HCT116 (cell line): ENCODE data around the gene ALPL. TPM values are rescaled to one million over a fixed set of nuclear protein-coding genes. Genes with fewer than 3 reads are reported as not detected.

Experiments
- ATAC-seq: fragments of 200-7000 bp; cut with Tn5 transposase; 2 replicates; pipeline ENCODE4 v1.9.1; 2020; ENCODE audit warnings: mild to moderate bottlenecking, moderate library complexity
- BruUV-seq: library from RNA; stranded (reverse); fragments of 400-500 nt; replicated peaks from 2 replicates; lab custom pipeline; 2021; lab: Mats Ljungman, UMichigan
- CTCF ChIA-PET: fragments of 300-600 bp; sonication (Branson Sonifier 250); formaldehyde crosslinking; loops from one replicate; lab custom pipeline; 2021; ENCODE audit warnings: antibody characterized with exemption; lab: Charles Lee
- POLR2A ChIA-PET: fragments of 300-600, 350-600 bp; sonication (Branson Sonifier 250); formaldehyde crosslinking; loops from one replicate; lab custom pipeline; 2021; ENCODE audit warnings: antibody characterized with exemption; lab: Charles Lee
- RAD21 ChIA-PET, 2 experiments: fragments of 300-600 bp; sonication (Branson Sonifier 250); formaldehyde crosslinking; loops; one replicate each; lab custom pipeline; 2023; ENCODE audit warnings: low total read pairs in 2 of 2; ENCODE audit not compliant: uncharacterized antibody in 2 of 2, unreplicated experiment in 2 of 2, low non-redundant PET in 1 of 2; lab: Charles Lee
- DNase-seq: peaks from one replicate; pipeline ENCODE4 v3.0.0-alpha.2; 2010; ENCODE audit warnings: low read depth, low spot score
- H2AFZ ChIP-seq: fragments of 200-600 bp; shearing (Covaris generic), sonication (generic); 2 replicates; pipeline ENCODE4 v1.6.1; 2017; ENCODE audit warnings: low read depth, mixed run types, mixed read lengths, antibody characterized with exemption, low read length; ENCODE audit not compliant: poor library complexity, severe bottlenecking
- H3K27ac ChIP-seq: 2 replicates; pipeline ENCODE4 v1.5.1; 2012; ENCODE audit warnings: low read depth, low read length
- H3K27me3 ChIP-seq: fragments of 200-600 bp; sonication (generic); 2 replicates; pipeline ENCODE4 v1.6.1; 2016; ENCODE audit warnings: mixed run types, low read length, mixed read lengths; ENCODE audit not compliant: insufficient read depth
- H3K36me3 ChIP-seq, 2 experiments: fragments of 200-500 bp in 1 of 2; fragments of 200-600 bp in 1 of 2; sonication (Bioruptor generic) in 1 of 2; sonication (generic) in 1 of 2; 2 replicates each; pipeline versions ENCODE4 v1.5.1 to v1.6.1; 2014 to 2016; ENCODE audit warnings: low read length in 2 of 2, inconsistent platforms in 1 of 2, mixed read lengths in 1 of 2, mixed run types in 1 of 2; ENCODE audit not compliant: insufficient read depth in 2 of 2, control insufficient read depth in 1 of 2
- H3K4me1 ChIP-seq, 2 experiments: fragments of 200-600 bp in 1 of 2; sonication (generic) in 1 of 2; 2 replicates each; pipeline versions ENCODE4 v1.5.1 to v1.6.1; 2012 to 2017; ENCODE audit warnings: low read length in 2 of 2, inconsistent platforms in 1 of 2, mild to moderate bottlenecking in 1 of 2, mixed read lengths in 1 of 2, mixed run types in 1 of 2, moderate library complexity in 1 of 2; ENCODE audit not compliant: insufficient read depth in 2 of 2, control insufficient read depth in 1 of 2
- H3K4me2 ChIP-seq: fragments of 200-600 bp; sonication (generic); 2 replicates; pipeline ENCODE4 v1.6.1; 2017; ENCODE audit warnings: mixed run types, low read length, mixed read lengths
- H3K4me3 ChIP-seq, 2 experiments: fragments of 200-600 bp in 1 of 2; sonication (generic) in 1 of 2; replicated peaks in 1 of 2; 2 replicates each; pipeline ENCODE4 v1.5.1; 2011 to 2016; ENCODE audit warnings: low read length in 2 of 2, control low read depth in 1 of 2, low read depth in 1 of 2, mild to moderate bottlenecking in 1 of 2, mixed read lengths in 1 of 2, mixed run types in 1 of 2
- H3K79me2 ChIP-seq: fragments of 200-600 bp; sonication (generic); 2 replicates; pipeline ENCODE4 v1.6.1; 2017; ENCODE audit warnings: mild to moderate bottlenecking, mixed run types, low read length, moderate library complexity, mixed read lengths; ENCODE audit not compliant: insufficient read depth
- H3K9ac ChIP-seq: fragments of 200-600 bp; sonication (generic); 2 replicates; pipeline ENCODE4 v1.6.1; 2016; ENCODE audit warnings: low read length, mixed read lengths
- H3K9me2 ChIP-seq: fragments of 200-600 bp; sonication (generic), shearing (Covaris generic); 2 replicates; pipeline ENCODE4 v1.6.1; 2017; ENCODE audit warnings: mixed run types, mild to moderate bottlenecking, moderate library complexity; ENCODE audit not compliant: insufficient read depth
- H3K9me3 ChIP-seq, 2 experiments: fragments of 200-500 bp in 1 of 2; fragments of 200-600 bp in 1 of 2; sonication (Bioruptor generic) in 1 of 2; sonication (generic) in 1 of 2; 2 replicates each; pipeline ENCODE4 v1.6.1; 2014 to 2017; ENCODE audit warnings: low read length in 2 of 2, mixed read lengths in 2 of 2, inconsistent platforms in 1 of 2, low read depth in 1 of 2, mild to moderate bottlenecking in 1 of 2, mixed run types in 1 of 2, moderate library complexity in 1 of 2; ENCODE audit not compliant: control insufficient read depth in 1 of 2, insufficient read depth in 1 of 2
- H4K20me1 ChIP-seq: fragments of 200-600 bp; sonication (generic), shearing (Covaris generic); 2 replicates; pipeline ENCODE4 v1.6.1; 2017; ENCODE audit warnings: mixed run types, mild to moderate bottlenecking, moderate library complexity; ENCODE audit not compliant: insufficient read depth
- CEBPB ChIP-seq: IDR thresholded peaks from 2 replicates; pipeline ENCODE4 v1.6.1; 2012; ENCODE audit warnings: low read depth
- EZH2 ChIP-seq: fragments of 200-600 bp; sonication (generic); IDR thresholded peaks from 2 replicates; pipeline ENCODE4 v1.6.1; 2017; ENCODE audit warnings: antibody characterized with exemption, mixed run types
- POLR2A ChIP-seq: IDR thresholded peaks from 2 replicates; pipeline ENCODE4 v1.7.0; 2011; ENCODE audit warnings: borderline replicate concordance; ENCODE audit not compliant: insufficient read depth, insufficient read length; ENCODE audit errors: extremely low read depth
- POLR2AphosphoS5 ChIP-seq: IDR thresholded peaks from 2 replicates; pipeline ENCODE4 v1.6.1; 2011; ENCODE audit warnings: mild to moderate bottlenecking, low read depth, low read length, moderate library complexity
- RAD21 ChIP-seq: IDR thresholded peaks from 2 replicates; pipeline ENCODE4 v1.6.1; 2012; ENCODE audit warnings: low read depth, mild to moderate bottlenecking
- REST ChIP-seq: IDR thresholded peaks from 2 replicates; pipeline ENCODE4 v1.6.1; 2012; ENCODE audit warnings: low read depth
- YY1 ChIP-seq: IDR thresholded peaks from 2 replicates; pipeline ENCODE4 v1.6.1; 2011; ENCODE audit warnings: low read length, low read depth, moderate library complexity, mild to moderate bottlenecking; ENCODE audit not compliant: insufficient replicate concordance; ENCODE audit errors: extremely low read depth
- ZFX ChIP-seq: fragments of 450-650 bp; IDR thresholded peaks from 2 replicates; pipeline ENCODE4 v1.6.1; 2017
- intact Hi-C: fragments of 100-400 bp; cut with micrococcal nuclease; formaldehyde crosslinking; loops from 2 replicates; pipeline ENCODE4 v1.10.0; 2022
- total RNA-seq: library from RNA; stranded (reverse); gene quantifications from one replicate; pipeline ENCODE4 v1.2.1, GENCODE V29; 2021; ENCODE audit not compliant: unreplicated experiment
- TF ChIP-seq, protein P1 (sequence below): IDR thresholded peaks from 2 replicates; pipeline ENCODE4 v1.6.1; 2011; ENCODE audit warnings: mild to moderate bottlenecking, low read length, moderate library complexity; ENCODE audit not compliant: insufficient replicate concordance; ENCODE audit errors: extremely low read depth
- TF ChIP-seq, protein P2 (sequence below): IDR thresholded peaks from 2 replicates; pipeline ENCODE4 v1.6.1; 2012
- TF ChIP-seq, protein P3 (sequence below), 3 experiments: fragments of 200-600 bp in 1 of 3; sonication (generic) in 1 of 3; IDR thresholded peaks in 2 of 3; conservative IDR thresholded peaks in 1 of 3; 2 replicates each; pipeline ENCODE4 v1.5.1; 2012 to 2017; ENCODE audit warnings: low read depth in 2 of 3, low read length in 2 of 3, antibody characterized with exemption in 1 of 3, borderline replicate concordance in 1 of 3, control low read depth in 1 of 3, mild to moderate bottlenecking in 1 of 3, mixed read lengths in 1 of 3, mixed run types in 1 of 3, moderate library complexity in 1 of 3; ENCODE audit not compliant: insufficient read depth in 1 of 3
- TF ChIP-seq, protein P4 (sequence below): IDR thresholded peaks from 2 replicates; pipeline ENCODE4 v1.6.1; 2012

Gene ALPL
- total RNA-seq, 1 experiment from 2014 or later, result 0.61 TPM

GRCh38 chr1:21492356-21492625 is 16.9 kb upstream of the ALPL start:
- Histone ChIP-seq H3K27ac (no peak overlapping the region), H3K27me3 (no peaks in the 10 kb centered on the region), H3K9me2 (no peaks in the 10 kb centered on the region), H2AFZ (no peak overlapping the region), H3K9ac (no peak overlapping the region), H3K4me3 (no peak overlapping the region), H3K9me3 (no peaks in the 10 kb centered on the region; a peak in 1 of 4 replicates), H3K4me1 (peaks cover 0 to 11% of the 10 kb centered on the region in 2 experiments; a peak in 1 of 4 replicates), H4K20me1 (no peaks in the 10 kb centered on the region), H3K36me3 (no peaks in the 10 kb centered on the region), H3K4me2 (no peak overlapping the region), H3K79me2 (no peaks in the 10 kb centered on the region)
- CTCF ChIA-PET, result no interaction called here
- RAD21 ChIA-PET, result no interaction called here
- no peak for ATAC-seq
- no peak for DNase-seq
- POLR2A ChIA-PET, result no interaction called here
- intact Hi-C loops, result loop anchor here (10.0 kb wide), 1 partner anchor 117 kb away; no protein-coding TSS in a partner anchor
- no TSS peak for BruUV-seq
- TF ChIP-seq POLR2AphosphoS5 (no peak), EZH2 (no peak)

GRCh38 chr1:21494196-21494595 is 15.0 kb upstream of the ALPL start:
- no peaks in the 10 kb centered on the region for H4K20me1 ChIP-seq
- H3K36me3 ChIP-seq, result no peaks in the 10 kb centered on the region
- no peaks in the 10 kb centered on the region for H3K27me3 ChIP-seq
- no peak overlapping the region for H3K4me2 ChIP-seq
- intact Hi-C loops, result loop anchor here (10.0 kb wide), 1 partner anchor 119 kb away; no protein-coding TSS in a partner anchor
- no peak overlapping the region for H3K4me3 ChIP-seq
- H3K9me2 ChIP-seq, result no peaks in the 10 kb centered on the region
- peaks cover 0 to 4% of the 10 kb centered on the region in 2 experiments; a peak in 1 of 4 replicates for H3K9me3 ChIP-seq
- RAD21 ChIA-PET, result no interaction called here
- no peak overlapping the region for H2AFZ ChIP-seq
- DNase-seq (no peak), ATAC-seq (no peak)
- H3K27ac ChIP-seq, result no peak overlapping the region
- POLR2A ChIA-PET, result no interaction called here
- BruUV-seq, result no TSS peak
- no peak overlapping the region for H3K9ac ChIP-seq
- CTCF ChIA-PET, result no interaction called here
- H3K79me2 ChIP-seq, result no peaks in the 10 kb centered on the region
- H3K4me1 ChIP-seq, result peaks cover 0 to 5% of the 10 kb centered on the region in 2 experiments; a peak in 1 of 4 replicates
- TF ChIP-seq POLR2A (no peak), ZFX (no peak), RAD21 (no peak), YY1 (no peak), REST (no peak), CEBPB (no peak), POLR2AphosphoS5 (no peak)
- TF ChIP-seq, protein P1, sequence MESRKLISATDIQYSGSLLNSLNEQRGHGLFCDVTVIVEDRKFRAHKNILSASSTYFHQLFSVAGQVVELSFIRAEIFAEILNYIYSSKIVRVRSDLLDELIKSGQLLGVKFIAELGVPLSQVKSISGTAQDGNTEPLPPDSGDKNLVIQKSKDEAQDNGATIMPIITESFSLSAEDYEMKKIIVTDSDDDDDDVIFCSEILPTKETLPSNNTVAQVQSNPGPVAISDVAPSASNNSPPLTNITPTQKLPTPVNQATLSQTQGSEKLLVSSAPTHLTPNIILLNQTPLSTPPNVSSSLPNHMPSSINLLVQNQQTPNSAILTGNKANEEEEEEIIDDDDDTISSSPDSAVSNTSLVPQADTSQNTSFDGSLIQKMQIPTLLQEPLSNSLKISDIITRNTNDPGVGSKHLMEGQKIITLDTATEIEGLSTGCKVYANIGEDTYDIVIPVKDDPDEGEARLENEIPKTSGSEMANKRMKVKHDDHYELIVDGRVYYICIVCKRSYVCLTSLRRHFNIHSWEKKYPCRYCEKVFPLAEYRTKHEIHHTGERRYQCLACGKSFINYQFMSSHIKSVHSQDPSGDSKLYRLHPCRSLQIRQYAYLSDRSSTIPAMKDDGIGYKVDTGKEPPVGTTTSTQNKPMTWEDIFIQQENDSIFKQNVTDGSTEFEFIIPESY, result no peak
- TF ChIP-seq, protein P2, sequence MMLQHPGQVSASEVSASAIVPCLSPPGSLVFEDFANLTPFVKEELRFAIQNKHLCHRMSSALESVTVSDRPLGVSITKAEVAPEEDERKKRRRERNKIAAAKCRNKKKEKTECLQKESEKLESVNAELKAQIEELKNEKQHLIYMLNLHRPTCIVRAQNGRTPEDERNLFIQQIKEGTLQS, result no peak
- TF ChIP-seq, protein P3, sequence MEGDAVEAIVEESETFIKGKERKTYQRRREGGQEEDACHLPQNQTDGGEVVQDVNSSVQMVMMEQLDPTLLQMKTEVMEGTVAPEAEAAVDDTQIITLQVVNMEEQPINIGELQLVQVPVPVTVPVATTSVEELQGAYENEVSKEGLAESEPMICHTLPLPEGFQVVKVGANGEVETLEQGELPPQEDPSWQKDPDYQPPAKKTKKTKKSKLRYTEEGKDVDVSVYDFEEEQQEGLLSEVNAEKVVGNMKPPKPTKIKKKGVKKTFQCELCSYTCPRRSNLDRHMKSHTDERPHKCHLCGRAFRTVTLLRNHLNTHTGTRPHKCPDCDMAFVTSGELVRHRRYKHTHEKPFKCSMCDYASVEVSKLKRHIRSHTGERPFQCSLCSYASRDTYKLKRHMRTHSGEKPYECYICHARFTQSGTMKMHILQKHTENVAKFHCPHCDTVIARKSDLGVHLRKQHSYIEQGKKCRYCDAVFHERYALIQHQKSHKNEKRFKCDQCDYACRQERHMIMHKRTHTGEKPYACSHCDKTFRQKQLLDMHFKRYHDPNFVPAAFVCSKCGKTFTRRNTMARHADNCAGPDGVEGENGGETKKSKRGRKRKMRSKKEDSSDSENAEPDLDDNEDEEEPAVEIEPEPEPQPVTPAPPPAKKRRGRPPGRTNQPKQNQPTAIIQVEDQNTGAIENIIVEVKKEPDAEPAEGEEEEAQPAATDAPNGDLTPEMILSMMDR (IDR thresholded peaks at IDR 0.05 in 2 of 3, conservative IDR thresholded peaks at IDR 0.05 in 1 of 3; ENCODE audit: borderline replicate concordance in 1 of 3, insufficient read depth in 1 of 3, low read depth in 2 of 3, low read length in 2 of 3), result no peak
- TF ChIP-seq, protein P4, sequence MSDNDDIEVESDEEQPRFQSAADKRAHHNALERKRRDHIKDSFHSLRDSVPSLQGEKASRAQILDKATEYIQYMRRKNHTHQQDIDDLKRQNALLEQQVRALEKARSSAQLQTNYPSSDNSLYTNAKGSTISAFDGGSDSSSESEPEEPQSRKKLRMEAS, result no peak
